HCT116 (cell line): Measurements from ENCODE around the gene SCG3. TPM values are rescaled to one million over a fixed set of nuclear protein-coding genes. Genes with fewer than 3 reads are reported as not detected.

Experiments
- ATAC-seq: fragments of 200-7000 bp; cut with Tn5 transposase; 2 replicates; pipeline ENCODE4 v1.9.1; 2020; ENCODE audit warnings: mild to moderate bottlenecking, moderate library complexity
- BruUV-seq: library from RNA; stranded (reverse); fragments of 400-500 nt; replicated peaks from 2 replicates; lab custom pipeline; 2021; lab: Mats Ljungman, UMichigan
- CTCF ChIA-PET: fragments of 300-600 bp; sonication (Branson Sonifier 250); formaldehyde crosslinking; loops from one replicate; lab custom pipeline; 2021; ENCODE audit warnings: antibody characterized with exemption; lab: Charles Lee
- POLR2A ChIA-PET: fragments of 300-600, 350-600 bp; sonication (Branson Sonifier 250); formaldehyde crosslinking; loops from one replicate; lab custom pipeline; 2021; ENCODE audit warnings: antibody characterized with exemption; lab: Charles Lee
- RAD21 ChIA-PET, 2 experiments: fragments of 300-600 bp; sonication (Branson Sonifier 250); formaldehyde crosslinking; loops; one replicate each; lab custom pipeline; 2023; ENCODE audit warnings: low total read pairs in 2 of 2; ENCODE audit not compliant: uncharacterized antibody in 2 of 2, unreplicated experiment in 2 of 2, low non-redundant PET in 1 of 2; lab: Charles Lee
- DNase-seq: peaks from one replicate; pipeline ENCODE4 v3.0.0-alpha.2; 2010; ENCODE audit warnings: low read depth, low spot score
- H2AFZ ChIP-seq: fragments of 200-600 bp; shearing (Covaris generic), sonication (generic); 2 replicates; pipeline ENCODE4 v1.6.1; 2017; ENCODE audit warnings: low read depth, mixed run types, mixed read lengths, antibody characterized with exemption, low read length; ENCODE audit not compliant: poor library complexity, severe bottlenecking
- H3K27ac ChIP-seq: 2 replicates; pipeline ENCODE4 v1.5.1; 2012; ENCODE audit warnings: low read depth, low read length
- H3K27me3 ChIP-seq: fragments of 200-600 bp; sonication (generic); 2 replicates; pipeline ENCODE4 v1.6.1; 2016; ENCODE audit warnings: mixed run types, low read length, mixed read lengths; ENCODE audit not compliant: insufficient read depth
- H3K36me3 ChIP-seq, 2 experiments: fragments of 200-500 bp in 1 of 2; fragments of 200-600 bp in 1 of 2; sonication (Bioruptor generic) in 1 of 2; sonication (generic) in 1 of 2; 2 replicates each; pipeline versions ENCODE4 v1.5.1 to v1.6.1; 2014 to 2016; ENCODE audit warnings: low read length in 2 of 2, inconsistent platforms in 1 of 2, mixed read lengths in 1 of 2, mixed run types in 1 of 2; ENCODE audit not compliant: insufficient read depth in 2 of 2, control insufficient read depth in 1 of 2
- H3K4me1 ChIP-seq, 2 experiments: fragments of 200-600 bp in 1 of 2; sonication (generic) in 1 of 2; 2 replicates each; pipeline versions ENCODE4 v1.5.1 to v1.6.1; 2012 to 2017; ENCODE audit warnings: low read length in 2 of 2, inconsistent platforms in 1 of 2, mild to moderate bottlenecking in 1 of 2, mixed read lengths in 1 of 2, mixed run types in 1 of 2, moderate library complexity in 1 of 2; ENCODE audit not compliant: insufficient read depth in 2 of 2, control insufficient read depth in 1 of 2
- H3K4me2 ChIP-seq: fragments of 200-600 bp; sonication (generic); 2 replicates; pipeline ENCODE4 v1.6.1; 2017; ENCODE audit warnings: mixed run types, low read length, mixed read lengths
- H3K4me3 ChIP-seq, 2 experiments: fragments of 200-600 bp in 1 of 2; sonication (generic) in 1 of 2; replicated peaks in 1 of 2; 2 replicates each; pipeline ENCODE4 v1.5.1; 2011 to 2016; ENCODE audit warnings: low read length in 2 of 2, control low read depth in 1 of 2, low read depth in 1 of 2, mild to moderate bottlenecking in 1 of 2, mixed read lengths in 1 of 2, mixed run types in 1 of 2
- H3K79me2 ChIP-seq: fragments of 200-600 bp; sonication (generic); 2 replicates; pipeline ENCODE4 v1.6.1; 2017; ENCODE audit warnings: mild to moderate bottlenecking, mixed run types, low read length, moderate library complexity, mixed read lengths; ENCODE audit not compliant: insufficient read depth
- H3K9ac ChIP-seq: fragments of 200-600 bp; sonication (generic); 2 replicates; pipeline ENCODE4 v1.6.1; 2016; ENCODE audit warnings: low read length, mixed read lengths
- H3K9me2 ChIP-seq: fragments of 200-600 bp; sonication (generic), shearing (Covaris generic); 2 replicates; pipeline ENCODE4 v1.6.1; 2017; ENCODE audit warnings: mixed run types, mild to moderate bottlenecking, moderate library complexity; ENCODE audit not compliant: insufficient read depth
- H3K9me3 ChIP-seq, 2 experiments: fragments of 200-500 bp in 1 of 2; fragments of 200-600 bp in 1 of 2; sonication (Bioruptor generic) in 1 of 2; sonication (generic) in 1 of 2; 2 replicates each; pipeline ENCODE4 v1.6.1; 2014 to 2017; ENCODE audit warnings: low read length in 2 of 2, mixed read lengths in 2 of 2, inconsistent platforms in 1 of 2, low read depth in 1 of 2, mild to moderate bottlenecking in 1 of 2, mixed run types in 1 of 2, moderate library complexity in 1 of 2; ENCODE audit not compliant: control insufficient read depth in 1 of 2, insufficient read depth in 1 of 2
- H4K20me1 ChIP-seq: fragments of 200-600 bp; sonication (generic), shearing (Covaris generic); 2 replicates; pipeline ENCODE4 v1.6.1; 2017; ENCODE audit warnings: mixed run types, mild to moderate bottlenecking, moderate library complexity; ENCODE audit not compliant: insufficient read depth
- ELF1 ChIP-seq: IDR thresholded peaks from 2 replicates; pipeline ENCODE4 v1.6.1; 2012; ENCODE audit warnings: low read depth, borderline replicate concordance
- JUND ChIP-seq: IDR thresholded peaks from 2 replicates; pipeline ENCODE4 v1.6.1; 2012
- RAD21 ChIP-seq: IDR thresholded peaks from 2 replicates; pipeline ENCODE4 v1.6.1; 2012; ENCODE audit warnings: low read depth, mild to moderate bottlenecking
- SIN3A ChIP-seq: IDR thresholded peaks from 2 replicates; pipeline ENCODE4 v1.6.1; 2012; ENCODE audit warnings: low read depth
- SP1 ChIP-seq: IDR thresholded peaks from 2 replicates; pipeline ENCODE4 v1.6.1; 2012; ENCODE audit warnings: low read depth
- TCF7L2 ChIP-seq: IDR thresholded peaks from 2 replicates; pipeline ENCODE4 v1.7.0; 2011; ENCODE audit warnings: borderline replicate concordance, inconsistent platforms; ENCODE audit not compliant: insufficient read depth, insufficient read length; ENCODE audit errors: extremely low read depth
- ZFX ChIP-seq: fragments of 450-650 bp; IDR thresholded peaks from 2 replicates; pipeline ENCODE4 v1.6.1; 2017
- intact Hi-C: fragments of 100-400 bp; cut with micrococcal nuclease; formaldehyde crosslinking; loops from 2 replicates; pipeline ENCODE4 v1.10.0; 2022
- total RNA-seq: library from RNA; stranded (reverse); gene quantifications from one replicate; pipeline ENCODE4 v1.2.1, GENCODE V29; 2021; ENCODE audit not compliant: unreplicated experiment
- TF ChIP-seq, protein P1 (sequence below): IDR thresholded peaks from 2 replicates; pipeline ENCODE4 v1.6.1; 2012; ENCODE audit warnings: low read depth

The SCG3 gene
- total RNA-seq, 1 experiment from 2014 or later = not detected

DNA sequence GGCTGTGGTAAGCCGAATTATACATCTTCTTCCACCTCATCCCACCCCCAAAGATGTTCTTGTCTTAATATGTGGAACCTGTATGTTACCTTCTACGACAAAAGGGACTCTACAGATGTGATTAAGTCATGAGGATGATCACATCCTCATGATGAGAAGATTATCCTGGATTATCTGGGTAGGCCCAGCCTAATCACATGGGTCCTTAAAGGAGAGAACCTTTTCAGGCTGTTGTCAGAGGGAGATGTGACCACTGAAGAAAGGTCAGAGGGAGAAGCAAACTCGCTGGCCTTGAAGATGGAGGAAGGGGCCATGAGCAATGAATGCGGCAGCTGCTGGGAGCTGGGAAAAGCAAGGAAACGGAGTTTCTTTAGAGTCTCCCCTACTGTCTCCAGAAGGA, 12.9 kb upstream of the SCG3 start:
- Histone ChIP-seq H3K9me3 (no peaks in the 10 kb centered on the region), H2AFZ (no peak overlapping the region), H3K4me2 (no peak overlapping the region), H3K4me3 (no peak overlapping the region), H3K9ac (no peak overlapping the region), H3K27ac (no peak overlapping the region), H3K27me3 (no peaks in the 10 kb centered on the region), H3K36me3 (no peaks in the 10 kb centered on the region), H3K4me1 (no peaks in the 10 kb centered on the region), H4K20me1 (no peaks in the 10 kb centered on the region), H3K9me2 (no peaks in the 10 kb centered on the region), H3K79me2 (no peaks in the 10 kb centered on the region)
- intact Hi-C loops = no loop called here
- POLR2A ChIA-PET = no interaction called here
- RAD21 ChIA-PET = no interaction called here
- ATAC-seq (no peak), DNase-seq (no peak)
- TF ChIP-seq ELF1 = no peak
- no peak for TF ChIP-seq JUND
- TF ChIP-seq SP1 = no peak
- no peak for TF ChIP-seq TCF7L2
- TF ChIP-seq, protein P1, sequence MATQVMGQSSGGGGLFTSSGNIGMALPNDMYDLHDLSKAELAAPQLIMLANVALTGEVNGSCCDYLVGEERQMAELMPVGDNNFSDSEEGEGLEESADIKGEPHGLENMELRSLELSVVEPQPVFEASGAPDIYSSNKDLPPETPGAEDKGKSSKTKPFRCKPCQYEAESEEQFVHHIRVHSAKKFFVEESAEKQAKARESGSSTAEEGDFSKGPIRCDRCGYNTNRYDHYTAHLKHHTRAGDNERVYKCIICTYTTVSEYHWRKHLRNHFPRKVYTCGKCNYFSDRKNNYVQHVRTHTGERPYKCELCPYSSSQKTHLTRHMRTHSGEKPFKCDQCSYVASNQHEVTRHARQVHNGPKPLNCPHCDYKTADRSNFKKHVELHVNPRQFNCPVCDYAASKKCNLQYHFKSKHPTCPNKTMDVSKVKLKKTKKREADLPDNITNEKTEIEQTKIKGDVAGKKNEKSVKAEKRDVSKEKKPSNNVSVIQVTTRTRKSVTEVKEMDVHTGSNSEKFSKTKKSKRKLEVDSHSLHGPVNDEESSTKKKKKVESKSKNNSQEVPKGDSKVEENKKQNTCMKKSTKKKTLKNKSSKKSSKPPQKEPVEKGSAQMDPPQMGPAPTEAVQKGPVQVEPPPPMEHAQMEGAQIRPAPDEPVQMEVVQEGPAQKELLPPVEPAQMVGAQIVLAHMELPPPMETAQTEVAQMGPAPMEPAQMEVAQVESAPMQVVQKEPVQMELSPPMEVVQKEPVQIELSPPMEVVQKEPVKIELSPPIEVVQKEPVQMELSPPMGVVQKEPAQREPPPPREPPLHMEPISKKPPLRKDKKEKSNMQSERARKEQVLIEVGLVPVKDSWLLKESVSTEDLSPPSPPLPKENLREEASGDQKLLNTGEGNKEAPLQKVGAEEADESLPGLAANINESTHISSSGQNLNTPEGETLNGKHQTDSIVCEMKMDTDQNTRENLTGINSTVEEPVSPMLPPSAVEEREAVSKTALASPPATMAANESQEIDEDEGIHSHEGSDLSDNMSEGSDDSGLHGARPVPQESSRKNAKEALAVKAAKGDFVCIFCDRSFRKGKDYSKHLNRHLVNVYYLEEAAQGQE = no peak
- no peak for TF ChIP-seq RAD21
- no peak for TF ChIP-seq ZFX
- TF ChIP-seq SIN3A = no peak
- BruUV-seq = no TSS peak
- CTCF ChIA-PET = interaction anchor here (1.0 kb wide), 1 partner anchor 18 kb away, joined by 3 read pairs; no protein-coding TSS in a partner anchor
